Effector CD4-positive, alpha-beta T cell (primary cell): ENCODE data around the gene TPGS2.
"Not testable (repeated sequence)": the region's sequence is repeated elsewhere in the genome, so short reads cannot be mapped to it uniquely, and the experiment has no call there.

Source experiments
- DNase-seq: peaks from one replicate; pipeline ENCODE4 v3.0.0-alpha.2; 2020

Gene TPGS2

GRCh38 chr18:36819621-36820020 is 9.2 kb downstream of the TPGS2 start:
- no peak for DNase-seq

- DNase-seq, result no peak
Observed at GRCh38 chr18:36818652-36819051, 10.2 kb downstream of the TPGS2 start.

GRCh38 chr18:36817039-36817438 is 11.8 kb downstream of the TPGS2 start:
- DNase-seq, result no peak

GRCh38 chr18:36816096-36816495 is 12.7 kb downstream of the TPGS2 start:
- DNase-seq, result not testable (repeated sequence)

GRCh38 chr18:36814994-36815393 is 13.8 kb downstream of the TPGS2 start:
- no peak for DNase-seq

GRCh38 chr18:36813824-36814223 is 15.0 kb downstream of the TPGS2 start:
- DNase-seq, result no peak

GRCh38 chr18:36813101-36813775 is 15.6 kb downstream of the TPGS2 start:
- DNase-seq, result no peak

GRCh38 chr18:36812678-36813077 is 16.1 kb downstream of the TPGS2 start:
- DNase-seq, result no peak

GRCh38 chr18:36811955-36812354 is 16.8 kb downstream of the TPGS2 start:
- DNase-seq, result no peak

- DNase-seq, result no peak
Observed at GRCh38 chr18:36811430-36811829, 17.4 kb downstream of the TPGS2 start.

GRCh38 chr18:36809590-36810381 is 19.0 kb downstream of the TPGS2 start:
- peak; percentile 21 for DNase-seq

- no peak for DNase-seq
Observed at GRCh38 chr18:36808681-36809080, 20.1 kb downstream of the TPGS2 start.

GRCh38 chr18:36805105-36805504 is 23.7 kb downstream of the TPGS2 start:
- no peak for DNase-seq

GRCh38 chr18:36798738-36799473 is 29.9 kb downstream of the TPGS2 start:
- no peak for DNase-seq

GRCh38 chr18:36792634-36793283 is 36.0 kb downstream of the TPGS2 start:
- no peak for DNase-seq

GRCh38 chr18:36786686-36787085 is 42.1 kb downstream of the TPGS2 start:
- no peak for DNase-seq

- no peak for DNase-seq
Observed at GRCh38 chr18:36783792-36784191, 45.0 kb downstream of the TPGS2 start.

- DNase-seq, result no peak
Observed at GRCh38 chr18:36782710-36783109, 46.1 kb downstream of the TPGS2 start.

GRCh38 chr18:36780748-36781147 is 48.1 kb downstream of the TPGS2 start:
- DNase-seq, result no peak

GRCh38 chr18:36777566-36777965 is 51.2 kb downstream of the TPGS2 start:
- no peak for DNase-seq

GRCh38 chr18:36776650-36777049 is 52.2 kb downstream of the TPGS2 start:
- no peak for DNase-seq

GRCh38 chr18:36775396-36775795 is 53.4 kb downstream of the TPGS2 start:
- DNase-seq, result no peak

GRCh38 chr18:36772241-36772723 is 56.5 kb downstream of the TPGS2 start:
- no peak for DNase-seq
